ENCODE measurements around the gene DENND2A. TPM values are rescaled to one million over a fixed set of nuclear protein-coding genes. Genes with fewer than 3 reads are reported as not detected.

DENND2A gene
- total RNA-seq, 1 donor from 2014 or later: 25.4 TPM

DNA sequence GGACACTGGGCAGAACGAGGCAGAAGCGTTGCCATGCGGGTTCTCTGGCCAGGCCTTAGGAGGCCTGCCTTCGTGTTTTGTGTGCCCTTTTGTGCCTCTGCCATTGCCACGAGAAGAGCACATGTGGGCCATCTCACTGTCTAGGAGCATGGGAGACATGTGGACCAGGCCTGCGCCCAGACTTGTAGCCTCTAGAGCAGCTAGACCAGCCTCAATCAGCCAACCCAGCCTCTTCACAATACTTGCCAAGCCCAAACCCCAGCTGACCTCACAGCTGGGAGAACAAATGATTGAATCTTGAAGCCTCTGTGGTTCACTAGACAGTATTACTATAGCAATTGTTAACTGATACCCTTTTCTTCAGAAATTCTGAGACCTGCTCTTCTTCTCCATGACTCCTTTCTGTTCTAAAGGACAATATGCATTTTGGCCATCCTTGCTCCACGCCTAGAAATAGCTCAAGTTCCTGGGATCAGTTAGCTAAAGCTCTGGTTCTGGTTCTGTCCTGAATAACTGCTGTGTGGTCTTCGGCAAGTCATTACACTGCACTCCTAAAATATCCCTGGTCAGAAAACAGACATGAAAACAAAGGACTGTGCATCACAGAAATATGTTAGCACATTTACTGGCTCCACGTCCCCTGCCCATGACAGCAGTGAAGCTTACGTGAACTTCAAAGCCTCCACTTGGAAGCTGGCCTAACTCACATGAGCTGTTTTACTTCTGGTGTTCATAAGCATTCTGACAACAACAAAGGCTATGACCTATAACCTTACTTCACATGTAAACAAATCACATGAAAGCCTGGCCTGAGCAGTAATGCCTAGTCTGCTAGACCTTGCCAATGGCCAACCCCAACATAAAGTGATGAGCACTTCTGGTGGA lies 89.0 kb downstream of the DENND2A start:
- Mint-ChIP-seq H3K36me3 (peaks cover 6% of the 10 kb centered on the region), H3K9me3 (no peaks in the 10 kb centered on the region), H3K4me3 (no peak overlapping the region), H3K4me1 (ENCODE audit: unreplicated experiment) (peaks cover 4% of the 10 kb centered on the region), H3K27me3 (no peaks in the 10 kb centered on the region), H3K27ac (peak overlapping the region; percentile 26)
- DNase-seq (ENCODE audit: extremely low spot score, unreplicated experiment): no peak
- TF ChIP-seq, protein P1, sequence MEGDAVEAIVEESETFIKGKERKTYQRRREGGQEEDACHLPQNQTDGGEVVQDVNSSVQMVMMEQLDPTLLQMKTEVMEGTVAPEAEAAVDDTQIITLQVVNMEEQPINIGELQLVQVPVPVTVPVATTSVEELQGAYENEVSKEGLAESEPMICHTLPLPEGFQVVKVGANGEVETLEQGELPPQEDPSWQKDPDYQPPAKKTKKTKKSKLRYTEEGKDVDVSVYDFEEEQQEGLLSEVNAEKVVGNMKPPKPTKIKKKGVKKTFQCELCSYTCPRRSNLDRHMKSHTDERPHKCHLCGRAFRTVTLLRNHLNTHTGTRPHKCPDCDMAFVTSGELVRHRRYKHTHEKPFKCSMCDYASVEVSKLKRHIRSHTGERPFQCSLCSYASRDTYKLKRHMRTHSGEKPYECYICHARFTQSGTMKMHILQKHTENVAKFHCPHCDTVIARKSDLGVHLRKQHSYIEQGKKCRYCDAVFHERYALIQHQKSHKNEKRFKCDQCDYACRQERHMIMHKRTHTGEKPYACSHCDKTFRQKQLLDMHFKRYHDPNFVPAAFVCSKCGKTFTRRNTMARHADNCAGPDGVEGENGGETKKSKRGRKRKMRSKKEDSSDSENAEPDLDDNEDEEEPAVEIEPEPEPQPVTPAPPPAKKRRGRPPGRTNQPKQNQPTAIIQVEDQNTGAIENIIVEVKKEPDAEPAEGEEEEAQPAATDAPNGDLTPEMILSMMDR (conservative IDR thresholded peaks at IDR 0.05): no peak

- Mint-ChIP-seq H3K27ac (no peak overlapping the region), H3K27me3 (no peaks in the 10 kb centered on the region), H3K4me3 (no peak overlapping the region), H3K36me3 (peaks cover 6% of the 10 kb centered on the region), H3K4me1 (ENCODE audit: unreplicated experiment) (peaks cover 8% of the 10 kb centered on the region), H3K9me3 (no peaks in the 10 kb centered on the region)
- TF ChIP-seq, protein P1 (conservative IDR thresholded peaks at IDR 0.05): no peak
- DNase-seq (ENCODE audit: extremely low spot score, unreplicated experiment): no peak
Observed at GRCh38 chr7:140546947-140547346, 93.7 kb downstream of the DENND2A start.

DNA sequence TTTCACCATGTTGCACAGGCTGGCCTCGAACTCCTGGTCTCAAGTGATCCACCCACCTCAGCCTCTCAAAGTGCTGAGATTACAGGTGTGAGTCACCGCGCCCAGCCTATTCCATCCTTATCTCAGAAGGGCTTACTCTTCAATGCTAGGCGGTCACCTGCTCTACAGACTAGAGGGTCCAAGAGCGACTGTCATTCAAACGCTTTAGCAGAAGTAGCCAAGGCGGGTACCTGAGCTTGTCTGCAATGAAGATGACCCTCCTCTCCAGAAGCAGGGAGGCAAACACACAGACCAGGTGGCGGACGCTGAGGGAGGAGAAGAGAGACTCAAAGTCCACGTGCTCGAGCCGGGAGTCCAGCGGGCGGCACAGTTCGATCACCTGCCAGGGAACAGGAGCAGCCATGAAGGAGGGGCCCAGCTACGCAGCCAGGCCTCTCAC lies 96.2 kb downstream of the DENND2A start:
- DNase-seq (ENCODE audit: extremely low spot score, unreplicated experiment): no peak
- TF ChIP-seq, protein P1 (conservative IDR thresholded peaks at IDR 0.05): no peak
- Mint-ChIP-seq H3K27me3 (no peaks in the 10 kb centered on the region), H3K27ac (no peak overlapping the region), H3K36me3 (peaks cover 11% of the 10 kb centered on the region), H3K4me1 (ENCODE audit: unreplicated experiment) (peaks cover 25% of the 10 kb centered on the region), H3K4me3 (no peak overlapping the region), H3K9me3 (no peaks in the 10 kb centered on the region)

DNA sequence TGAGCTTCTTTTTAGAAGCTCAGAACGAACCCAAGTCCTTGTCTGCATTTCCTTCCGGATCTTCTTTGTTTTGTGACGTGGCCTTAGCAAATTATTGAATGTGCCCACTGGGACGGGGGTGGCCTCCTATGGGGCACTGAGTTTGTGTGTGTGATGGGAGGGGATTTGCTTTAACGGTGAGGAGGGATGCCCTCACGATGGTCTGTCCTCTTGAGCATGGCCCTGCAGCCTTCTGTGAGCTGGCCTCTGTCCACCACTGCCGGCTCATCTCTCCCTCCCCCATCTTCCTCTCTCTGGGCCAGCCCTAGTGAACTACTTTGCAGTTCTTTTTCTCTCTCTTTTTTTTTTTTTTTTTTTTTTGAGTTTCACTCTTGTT lies 98.4 kb downstream of the DENND2A start:
- Mint-ChIP-seq H3K36me3 (peaks cover 17% of the 10 kb centered on the region), H3K27me3 (no peaks in the 10 kb centered on the region), H3K27ac (peak overlapping the region; percentile 93), H3K4me3 (peak overlapping the region; percentile 79), H3K4me1 (ENCODE audit: unreplicated experiment) (peaks cover 38% of the 10 kb centered on the region), H3K9me3 (no peaks in the 10 kb centered on the region)
- TF ChIP-seq, protein P1 (conservative IDR thresholded peaks at IDR 0.05): no peak
- no peak for DNase-seq (ENCODE audit: extremely low spot score, unreplicated experiment)

GRCh38 chr7:140541513-140542227 lies 98.9 kb downstream of the DENND2A start:
- Mint-ChIP-seq H3K27ac (peak overlapping the region; percentile 93), H3K4me3 (peak overlapping the region; percentile 79), H3K4me1 (ENCODE audit: unreplicated experiment) (peaks cover 38% of the 10 kb centered on the region), H3K9me3 (no peaks in the 10 kb centered on the region), H3K36me3 (peaks cover 17% of the 10 kb centered on the region), H3K27me3 (no peaks in the 10 kb centered on the region)
- TF ChIP-seq, protein P1 (conservative IDR thresholded peaks at IDR 0.05): no peak
- DNase-seq (ENCODE audit: extremely low spot score, unreplicated experiment): no peak
